Measurements from ENCODE around the gene ZDHHC19.

GRCh38 chr3:196193736-196194541 lies 17.3 kb downstream of the ZDHHC19 start:
- TF ChIP-seq, protein P1, sequence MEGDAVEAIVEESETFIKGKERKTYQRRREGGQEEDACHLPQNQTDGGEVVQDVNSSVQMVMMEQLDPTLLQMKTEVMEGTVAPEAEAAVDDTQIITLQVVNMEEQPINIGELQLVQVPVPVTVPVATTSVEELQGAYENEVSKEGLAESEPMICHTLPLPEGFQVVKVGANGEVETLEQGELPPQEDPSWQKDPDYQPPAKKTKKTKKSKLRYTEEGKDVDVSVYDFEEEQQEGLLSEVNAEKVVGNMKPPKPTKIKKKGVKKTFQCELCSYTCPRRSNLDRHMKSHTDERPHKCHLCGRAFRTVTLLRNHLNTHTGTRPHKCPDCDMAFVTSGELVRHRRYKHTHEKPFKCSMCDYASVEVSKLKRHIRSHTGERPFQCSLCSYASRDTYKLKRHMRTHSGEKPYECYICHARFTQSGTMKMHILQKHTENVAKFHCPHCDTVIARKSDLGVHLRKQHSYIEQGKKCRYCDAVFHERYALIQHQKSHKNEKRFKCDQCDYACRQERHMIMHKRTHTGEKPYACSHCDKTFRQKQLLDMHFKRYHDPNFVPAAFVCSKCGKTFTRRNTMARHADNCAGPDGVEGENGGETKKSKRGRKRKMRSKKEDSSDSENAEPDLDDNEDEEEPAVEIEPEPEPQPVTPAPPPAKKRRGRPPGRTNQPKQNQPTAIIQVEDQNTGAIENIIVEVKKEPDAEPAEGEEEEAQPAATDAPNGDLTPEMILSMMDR (IDR thresholded peaks at IDR 0.05 in 8 of 11, conservative IDR thresholded peaks at IDR 0.05 in 3 of 11): no peak
- peak in 2 of 3 donors; percentile 11 to 38 for TF ChIP-seq POLR2AphosphoS5 (IDR thresholded peaks at IDR 0.05)
- no peak for TF ChIP-seq POLR2A (IDR thresholded peaks at IDR 0.05)
